GM10847 (cell line): ENCODE results near the gene SKAP1.

ENCODE experiments used
- POLR2A ChIP-seq: IDR thresholded peaks from 2 replicates; pipeline ENCODE4 v1.6.1; 2011; ENCODE audit not compliant: insufficient read length; ENCODE audit errors: extremely low read depth

Gene SKAP1

DNA sequence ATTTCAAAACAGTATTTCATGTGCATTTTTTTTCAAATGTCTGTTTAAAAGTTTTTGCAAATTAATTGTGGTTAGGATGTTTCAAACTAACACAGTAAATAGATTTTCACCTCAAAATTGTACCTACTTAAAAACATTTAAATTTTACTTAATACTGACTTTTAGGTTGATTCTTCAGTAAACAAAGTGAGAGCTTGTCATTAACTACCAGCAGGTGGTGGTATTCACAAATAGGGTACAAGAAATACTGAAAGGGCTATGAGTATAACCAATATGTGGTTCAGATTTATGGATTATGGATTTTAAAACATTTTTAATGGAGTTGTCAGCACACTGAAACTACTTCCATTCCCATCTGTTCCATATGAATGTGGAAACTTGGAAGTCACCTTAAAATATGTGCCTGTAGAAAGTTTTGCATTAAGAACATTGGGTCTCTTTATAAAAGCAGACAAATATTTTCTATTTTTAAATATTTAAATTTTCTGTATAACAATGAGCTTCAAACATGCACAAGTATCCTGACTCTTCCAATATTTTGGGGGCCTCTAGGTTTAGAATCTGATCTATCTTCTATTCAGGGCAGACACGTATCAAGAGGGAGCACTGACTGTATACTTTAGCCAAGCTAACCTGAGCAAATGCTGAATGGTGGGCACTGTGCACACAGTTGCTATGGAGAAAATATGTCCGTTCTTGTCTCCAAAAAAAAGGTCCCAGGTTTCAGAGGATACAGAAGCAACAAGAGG lies 166.9 kb downstream of the SKAP1 start:
- TF ChIP-seq POLR2A: no peak

GRCh38 chr17:48261297-48261880 lies 168.6 kb downstream of the SKAP1 start:
- no peak for TF ChIP-seq POLR2A

- no peak for TF ChIP-seq POLR2A
These were observed 170.2 kb downstream of the SKAP1 start for GRCh38 chr17:48259694-48260291.

- no peak for TF ChIP-seq POLR2A
These were observed 171.7 kb downstream of the SKAP1 start for GRCh38 chr17:48258331-48258730.

GRCh38 chr17:48255759-48256158 lies 174.3 kb downstream of the SKAP1 start:
- no peak for TF ChIP-seq POLR2A

GRCh38 chr17:48254896-48255295 lies 175.1 kb downstream of the SKAP1 start:
- no peak for TF ChIP-seq POLR2A

DNA sequence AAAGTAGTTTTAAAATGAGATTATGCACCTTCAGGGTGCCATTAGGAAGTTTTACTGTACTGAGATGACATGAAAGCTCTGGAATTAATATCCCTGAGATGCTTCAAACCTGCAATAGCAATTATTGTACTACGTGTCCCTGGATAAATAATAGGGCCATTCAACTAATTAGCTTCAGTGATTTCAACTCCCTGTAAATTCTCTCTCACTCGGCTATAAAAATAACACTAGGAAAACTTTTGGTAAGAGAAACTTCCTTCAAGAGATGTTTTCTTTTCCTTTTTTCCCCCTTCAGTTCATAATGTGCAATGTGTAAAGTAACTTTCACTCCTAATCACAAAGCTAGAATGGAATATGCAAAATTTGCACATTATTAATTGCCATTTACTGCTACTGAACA lies 176.0 kb downstream of the SKAP1 start:
- TF ChIP-seq POLR2A: no peak

- TF ChIP-seq POLR2A: no peak
These were observed 178.1 kb downstream of the SKAP1 start for GRCh38 chr17:48251950-48252349.

DNA sequence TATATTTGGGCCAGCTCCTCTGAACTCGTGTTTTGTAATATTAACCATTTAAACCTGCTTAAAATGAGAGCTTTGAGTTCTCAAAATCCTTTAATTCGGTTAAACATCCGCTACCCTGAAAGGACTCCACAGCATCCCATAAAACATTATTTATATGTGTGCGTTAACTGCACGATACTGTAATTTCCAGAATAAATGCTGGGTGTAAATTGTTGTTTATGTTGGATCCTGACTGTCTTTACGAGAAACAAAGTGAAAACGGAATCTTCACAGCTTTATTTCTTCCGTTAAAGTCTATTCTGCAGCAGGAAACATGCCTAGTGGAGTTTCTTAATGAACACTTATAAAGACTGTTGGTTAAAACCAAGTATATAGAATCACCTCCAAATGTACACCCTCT lies 179.1 kb downstream of the SKAP1 start:
- TF ChIP-seq POLR2A: no peak

DNA sequence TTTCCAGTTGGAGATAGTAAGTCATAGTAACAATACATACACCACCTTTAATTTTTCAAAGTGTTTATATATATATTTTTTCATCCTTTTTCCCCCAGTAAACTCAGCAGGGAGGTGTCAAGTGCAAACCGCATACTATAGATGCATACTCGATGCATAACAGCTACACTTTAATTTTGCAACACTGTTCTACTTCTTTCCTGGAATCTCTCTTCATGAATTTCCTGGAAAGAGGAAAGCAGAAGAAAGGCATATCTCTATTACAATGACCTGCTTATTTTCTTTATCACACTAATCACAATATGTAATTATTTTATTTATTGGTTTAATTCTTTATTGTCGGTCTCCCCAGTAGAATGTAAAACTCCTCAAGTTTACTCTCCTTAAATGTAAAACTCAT lies 182.4 kb downstream of the SKAP1 start:
- TF ChIP-seq POLR2A: no peak

DNA sequence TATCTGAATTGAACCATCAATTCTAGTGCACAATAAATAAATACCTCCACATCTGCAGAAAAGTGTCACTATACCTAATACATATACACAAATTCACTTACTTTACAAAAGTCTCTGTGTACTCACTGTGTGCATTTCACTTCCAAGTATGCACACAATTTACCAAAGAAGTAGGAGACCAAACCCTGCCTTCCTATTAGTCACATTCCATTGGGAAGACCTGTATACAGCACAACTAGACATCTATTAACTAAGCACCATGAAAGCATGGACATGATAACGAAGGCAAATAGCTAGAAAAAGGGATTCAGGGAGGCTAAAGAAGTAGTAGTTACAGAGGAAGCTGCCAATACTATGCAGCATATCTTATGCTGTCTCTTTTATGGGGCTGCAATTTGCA lies 183.0 kb downstream of the SKAP1 start:
- TF ChIP-seq POLR2A: no peak

DNA sequence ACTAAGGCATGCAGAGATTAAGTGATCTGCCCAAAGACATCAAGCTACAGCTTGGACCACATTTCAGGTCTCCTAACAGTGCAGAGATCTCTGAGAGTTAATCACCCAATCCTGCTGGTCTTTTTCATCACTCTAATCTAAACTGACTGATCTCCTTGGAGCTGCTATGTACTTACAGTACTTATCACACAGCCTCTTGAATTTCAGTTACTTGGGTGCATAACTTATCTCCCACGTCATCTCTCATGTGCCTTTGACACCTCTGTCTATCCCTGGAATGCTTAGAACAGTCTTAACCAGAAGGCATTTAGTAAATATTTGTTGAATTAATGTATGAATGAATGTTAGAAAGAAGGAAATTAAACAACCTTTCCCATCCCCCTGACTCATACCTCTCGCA lies 183.4 kb downstream of the SKAP1 start:
- no peak for TF ChIP-seq POLR2A

- TF ChIP-seq POLR2A: no peak
These were observed 185.2 kb downstream of the SKAP1 start for GRCh38 chr17:48244814-48245213.

GRCh38 chr17:48244121-48244711 lies 185.8 kb downstream of the SKAP1 start:
- no peak for TF ChIP-seq POLR2A

GRCh38 chr17:48241770-48242497 lies 188.1 kb downstream of the SKAP1 start:
- TF ChIP-seq POLR2A: no peak
